Measurements from ENCODE around the gene HFE. TPM values are rescaled to one million over a fixed set of nuclear protein-coding genes. Genes with fewer than 3 reads are reported as not detected.

Gene HFE
- total and polyA plus RNA-seq, 2 of the 13 experiments (the other 11 are each of a cell fraction or from before 2014, with no cell fraction given), result 3.7 to 6.3 TPM

- TF ChIP-seq ZFP90 (CRISPR knock-in tag; IDR thresholded peaks at IDR 0.05; ENCODE audit: borderline replicate concordance) (peak; percentile 83; the same call in 1 of the 2 replicates), SIN3A (IDR thresholded peaks at IDR 0.05; ENCODE audit: borderline replicate concordance, low read depth, low read length) (peak; percentile 84), BRD4 (CRISPR knock-in tag; IDR thresholded peaks at IDR 0.05) (peak; percentile 84), PITX1 (CRISPR knock-in tag; IDR thresholded peaks at IDR 0.05) (0 out of 2 replicates have a peak, but pooled peaks have one; percentile 28), ZNF580 (CRISPR knock-in tag; IDR thresholded peaks at IDR 0.05; ENCODE audit: borderline replicate concordance, low read depth) (peak; percentile 37), ZNF597 (CRISPR knock-in tag; IDR thresholded peaks at IDR 0.05) (no peak), MTA1 (CRISPR knock-in tag; IDR thresholded peaks at IDR 0.05; ENCODE audit: borderline replicate concordance) (0 out of 2 replicates have a peak, but pooled peaks have one; percentile 27), ZNF18 (CRISPR knock-in tag; IDR thresholded peaks at IDR 0.05; ENCODE audit: insufficient replicate concordance) (no peak), TFE3 (CRISPR knock-in tag; IDR thresholded peaks at IDR 0.05) (peak; percentile 59; the same call in 1 of the 2 replicates), TOE1 (CRISPR knock-in tag; IDR thresholded peaks at IDR 0.05) (no peak), YEATS2 (CRISPR knock-in tag; IDR thresholded peaks at IDR 0.05; ENCODE audit: borderline replicate concordance) (no peak), CC2D1A (CRISPR knock-in tag; IDR thresholded peaks at IDR 0.05) (no peak), ZNF75D (CRISPR knock-in tag; IDR thresholded peaks at IDR 0.05; ENCODE audit: borderline replicate concordance) (no peak), ZNF335 (CRISPR knock-in tag; IDR thresholded peaks at IDR 0.05) (peak; percentile 67; the same call in 1 of the 2 replicates), CREBL2 (CRISPR knock-in tag; IDR thresholded peaks at IDR 0.05; ENCODE audit: borderline replicate concordance) (no peak), HNF4A (CRISPR knock-in tag; IDR thresholded peaks at IDR 0.05) (peak; percentile 33; the same call in 1 of the 2 replicates), HOXA3 (CRISPR knock-in tag; IDR thresholded peaks at IDR 0.05) (peak; percentile 51; the same call in 1 of the 2 replicates), HIC2 (CRISPR knock-in tag; IDR thresholded peaks at IDR 0.05; ENCODE audit: low read depth) (no peak), EHMT2 (IDR thresholded peaks at IDR 0.05; ENCODE audit: borderline replicate concordance, low read depth, low read length) (no peak), RFX3 (CRISPR knock-in tag; IDR thresholded peaks at IDR 0.05) (no peak), PHB2 (IDR thresholded peaks at IDR 0.05; ENCODE audit: partially characterized antibody) (no peak)
These were observed 36.9 kb downstream of the HFE start (continued) for GRCh38 chr6:26123947-26124780.
